ENCODE measurements around the gene ANXA8. TPM values are rescaled to one million over a fixed set of nuclear protein-coding genes. Genes with fewer than 3 reads are reported as not detected.

Gene ANXA8
- total RNA-seq, 1 experiment from 2014 or later: 0.72 TPM

DNA sequence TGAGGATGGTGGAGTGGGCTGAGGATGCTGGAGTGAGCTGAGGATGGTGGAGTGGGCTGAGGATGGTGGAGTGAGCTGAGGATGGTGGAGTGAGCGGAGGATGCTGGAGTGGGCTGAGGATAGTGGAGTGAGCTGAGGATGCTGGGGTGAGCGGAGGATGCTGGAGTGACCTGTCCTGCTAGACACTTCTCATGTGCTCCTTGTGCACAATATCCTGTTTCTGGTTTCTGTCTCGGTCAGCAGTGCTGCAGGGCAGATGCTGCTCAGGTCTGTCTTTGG is 29.2 kb downstream of the ANXA8 start:
- in situ Hi-C loops (cut with HindIII; ENCODE audit: low pct_unique_long_range_greater_than_20kb, low sequenced_read_pairs): no loop called here
- no peak for ATAC-seq

DNA sequence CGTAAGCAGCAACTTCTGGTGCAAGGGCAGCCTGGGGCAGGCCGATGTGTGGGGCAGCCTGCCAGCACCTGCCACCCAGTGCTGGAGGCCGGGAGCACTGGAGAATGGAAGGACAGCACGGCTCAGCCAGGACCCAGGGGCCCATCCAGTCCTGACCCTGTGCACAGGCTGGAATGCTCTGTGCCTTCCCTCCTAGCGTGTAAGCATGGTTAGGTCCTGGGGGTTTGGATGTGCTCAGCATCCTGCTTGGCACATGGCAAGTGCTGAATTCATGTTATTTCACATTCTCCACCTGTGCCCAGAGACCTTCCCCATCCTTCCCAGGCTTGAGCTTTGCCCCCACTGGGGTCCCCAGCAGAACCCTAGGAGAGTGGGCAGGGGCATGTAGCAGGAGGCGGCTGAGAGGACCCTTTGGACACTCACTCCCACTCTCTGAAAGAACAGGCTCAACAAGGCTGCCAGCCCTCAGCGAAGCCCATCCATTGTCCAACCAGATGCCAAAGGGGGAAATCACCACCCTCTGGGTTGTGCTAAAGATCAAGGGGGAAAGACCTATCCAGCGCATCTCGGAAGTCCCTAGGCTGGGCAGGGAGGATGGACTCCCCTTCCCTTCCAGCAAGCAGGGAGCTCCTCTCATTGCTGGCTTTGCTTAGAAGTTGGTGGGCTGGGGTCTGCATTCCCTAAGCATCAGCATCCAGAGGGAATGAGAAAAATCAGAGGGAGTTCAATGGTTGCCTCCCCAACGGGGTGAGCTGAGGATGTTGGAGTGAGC is 29.7 kb downstream of the ANXA8 start:
- no peaks in the 10 kb centered on the region for H3K36me3 ChIP-seq (ENCODE audit: control insufficient read depth, insufficient read depth, low read length)
- BruUV-seq (replicated peaks): no TSS peak
- no peaks in the 10 kb centered on the region for H3K9me3 ChIP-seq (ENCODE audit: control insufficient read depth, insufficient read depth, low read depth, low read length)
- H3K27me3 ChIP-seq (ENCODE audit: control insufficient read depth, insufficient read depth, low read length): no peaks in the 10 kb centered on the region
- ATAC-seq (peak; percentile 33; the same call in 1 of the 2 replicates), DNase-seq (ENCODE audit: low read depth, low spot score) (no peak)
- TF ChIP-seq SIN3A (IDR thresholded peaks at IDR 0.05; ENCODE audit: borderline replicate concordance, insufficient read depth, low read depth, low read length) (no peak), TCF7L2 (IDR thresholded peaks at IDR 0.05; ENCODE audit: low read depth, low read length) (no peak), POLR2AphosphoS5 (IDR thresholded peaks at IDR 0.05; ENCODE audit: low read depth, low read length) (no peak)
- TF ChIP-seq, protein P1, sequence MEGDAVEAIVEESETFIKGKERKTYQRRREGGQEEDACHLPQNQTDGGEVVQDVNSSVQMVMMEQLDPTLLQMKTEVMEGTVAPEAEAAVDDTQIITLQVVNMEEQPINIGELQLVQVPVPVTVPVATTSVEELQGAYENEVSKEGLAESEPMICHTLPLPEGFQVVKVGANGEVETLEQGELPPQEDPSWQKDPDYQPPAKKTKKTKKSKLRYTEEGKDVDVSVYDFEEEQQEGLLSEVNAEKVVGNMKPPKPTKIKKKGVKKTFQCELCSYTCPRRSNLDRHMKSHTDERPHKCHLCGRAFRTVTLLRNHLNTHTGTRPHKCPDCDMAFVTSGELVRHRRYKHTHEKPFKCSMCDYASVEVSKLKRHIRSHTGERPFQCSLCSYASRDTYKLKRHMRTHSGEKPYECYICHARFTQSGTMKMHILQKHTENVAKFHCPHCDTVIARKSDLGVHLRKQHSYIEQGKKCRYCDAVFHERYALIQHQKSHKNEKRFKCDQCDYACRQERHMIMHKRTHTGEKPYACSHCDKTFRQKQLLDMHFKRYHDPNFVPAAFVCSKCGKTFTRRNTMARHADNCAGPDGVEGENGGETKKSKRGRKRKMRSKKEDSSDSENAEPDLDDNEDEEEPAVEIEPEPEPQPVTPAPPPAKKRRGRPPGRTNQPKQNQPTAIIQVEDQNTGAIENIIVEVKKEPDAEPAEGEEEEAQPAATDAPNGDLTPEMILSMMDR (IDR thresholded peaks at IDR 0.05): no peak
- TF ChIP-seq, protein P2, sequence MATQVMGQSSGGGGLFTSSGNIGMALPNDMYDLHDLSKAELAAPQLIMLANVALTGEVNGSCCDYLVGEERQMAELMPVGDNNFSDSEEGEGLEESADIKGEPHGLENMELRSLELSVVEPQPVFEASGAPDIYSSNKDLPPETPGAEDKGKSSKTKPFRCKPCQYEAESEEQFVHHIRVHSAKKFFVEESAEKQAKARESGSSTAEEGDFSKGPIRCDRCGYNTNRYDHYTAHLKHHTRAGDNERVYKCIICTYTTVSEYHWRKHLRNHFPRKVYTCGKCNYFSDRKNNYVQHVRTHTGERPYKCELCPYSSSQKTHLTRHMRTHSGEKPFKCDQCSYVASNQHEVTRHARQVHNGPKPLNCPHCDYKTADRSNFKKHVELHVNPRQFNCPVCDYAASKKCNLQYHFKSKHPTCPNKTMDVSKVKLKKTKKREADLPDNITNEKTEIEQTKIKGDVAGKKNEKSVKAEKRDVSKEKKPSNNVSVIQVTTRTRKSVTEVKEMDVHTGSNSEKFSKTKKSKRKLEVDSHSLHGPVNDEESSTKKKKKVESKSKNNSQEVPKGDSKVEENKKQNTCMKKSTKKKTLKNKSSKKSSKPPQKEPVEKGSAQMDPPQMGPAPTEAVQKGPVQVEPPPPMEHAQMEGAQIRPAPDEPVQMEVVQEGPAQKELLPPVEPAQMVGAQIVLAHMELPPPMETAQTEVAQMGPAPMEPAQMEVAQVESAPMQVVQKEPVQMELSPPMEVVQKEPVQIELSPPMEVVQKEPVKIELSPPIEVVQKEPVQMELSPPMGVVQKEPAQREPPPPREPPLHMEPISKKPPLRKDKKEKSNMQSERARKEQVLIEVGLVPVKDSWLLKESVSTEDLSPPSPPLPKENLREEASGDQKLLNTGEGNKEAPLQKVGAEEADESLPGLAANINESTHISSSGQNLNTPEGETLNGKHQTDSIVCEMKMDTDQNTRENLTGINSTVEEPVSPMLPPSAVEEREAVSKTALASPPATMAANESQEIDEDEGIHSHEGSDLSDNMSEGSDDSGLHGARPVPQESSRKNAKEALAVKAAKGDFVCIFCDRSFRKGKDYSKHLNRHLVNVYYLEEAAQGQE (IDR thresholded peaks at IDR 0.05; ENCODE audit: insufficient read depth in 1 of 2, low read depth in 2 of 2, low read length in 1 of 2): no peak
- in situ Hi-C loops (cut with HindIII; ENCODE audit: low pct_unique_long_range_greater_than_20kb, low sequenced_read_pairs): no loop called here
- 0 out of 2 replicates have a peak, but pooled peaks cover 3% of the 10 kb centered on the region for H3K4me1 ChIP-seq (ENCODE audit: control insufficient read depth, insufficient read depth, low read length)
- no peak overlapping the region for H3K27ac ChIP-seq (ENCODE audit: low read length)
- no peak overlapping the region for H3K4me3 ChIP-seq (ENCODE audit: low read depth in 2 of 2, low read length in 2 of 2)
- CTCF ChIA-PET: no interaction called here
- intact Hi-C loops (cut with micrococcal nuclease; ENCODE audit: unreplicated experiment): no loop called here
- POLR2A ChIA-PET: no interaction called here

More for the DNA sequence above, 29.2 kb downstream of the ANXA8 start:
- DNase-seq (ENCODE audit: low read depth, low spot score): no peak
- Histone ChIP-seq H3K36me3 (ENCODE audit: control insufficient read depth, insufficient read depth, low read length) (no peaks in the 10 kb centered on the region), H3K9me3 (ENCODE audit: control insufficient read depth, insufficient read depth, low read depth, low read length) (no peaks in the 10 kb centered on the region), H3K4me1 (ENCODE audit: control insufficient read depth, insufficient read depth, low read length) (0 out of 2 replicates have a peak, but pooled peaks cover 3% of the 10 kb centered on the region), H3K27me3 (ENCODE audit: control insufficient read depth, insufficient read depth, low read length) (no peaks in the 10 kb centered on the region), H3K27ac (ENCODE audit: low read length) (no peak overlapping the region), H3K4me3 (ENCODE audit: low read depth in 2 of 2, low read length in 2 of 2) (no peak overlapping the region)
- ChIA-PET POLR2A (no interaction called here), CTCF (interaction anchor here (1.1 kb wide), 1 partner anchor 51 kb away, joined by 4 read pairs; no protein-coding TSS in a partner anchor)
- intact Hi-C loops (cut with micrococcal nuclease; ENCODE audit: unreplicated experiment): no loop called here
- BruUV-seq (replicated peaks): no TSS peak
- no peak for TF ChIP-seq TCF7L2 (IDR thresholded peaks at IDR 0.05; ENCODE audit: low read depth, low read length)
- no peak for TF ChIP-seq POLR2AphosphoS5 (IDR thresholded peaks at IDR 0.05; ENCODE audit: low read depth, low read length)
- TF ChIP-seq, protein P1 (IDR thresholded peaks at IDR 0.05): no peak
- TF ChIP-seq, protein P2 (IDR thresholded peaks at IDR 0.05; ENCODE audit: insufficient read depth in 1 of 2, low read depth in 2 of 2, low read length in 1 of 2): no peak
- TF ChIP-seq SIN3A (IDR thresholded peaks at IDR 0.05; ENCODE audit: borderline replicate concordance, insufficient read depth, low read depth, low read length): no peak

Data from Panc1 (cell line).